Loucy (cell line): ENCODE data around the gene MDM4.

ENCODE experiments used
- H2AFZ ChIP-seq: fragments of 200-600 bp; sonication (generic); 2 replicates; pipeline ENCODE4 v1.6.0; 2016; ENCODE audit warnings: antibody characterized with exemption, mild to moderate bottlenecking, low read length, moderate library complexity
- H3F3A ChIP-seq: fragments of 200-600 bp; 2 replicates; pipeline ENCODE4 v1.6.0; 2016; ENCODE audit warnings: antibody characterized with exemption, low read depth, mild to moderate bottlenecking
- H3K27me3 ChIP-seq: fragments of 200-600 bp; sonication (generic); 2 replicates; pipeline ENCODE4 v1.6.1; 2014; ENCODE audit warnings: low read length, mild to moderate bottlenecking; ENCODE audit not compliant: insufficient read depth, poor library complexity, severe bottlenecking
- H3K36me3 ChIP-seq: fragments of 200-600 bp; sonication (generic); 2 replicates; pipeline ENCODE4 v1.6.1; 2016; ENCODE audit warnings: low read length; ENCODE audit not compliant: insufficient read depth
- H3K4me1 ChIP-seq: fragments of 200-600 bp; sonication (generic); 2 replicates; pipeline ENCODE4 v1.5.1; 2014; ENCODE audit warnings: low read length, mild to moderate bottlenecking; ENCODE audit not compliant: insufficient read depth, poor library complexity, severe bottlenecking
- H3K4me2 ChIP-seq: fragments of 200-600 bp; sonication (generic); 2 replicates; pipeline ENCODE4 v1.6.0; 2014; ENCODE audit warnings: antibody characterized with exemption, low read length, low read depth, mild to moderate bottlenecking; ENCODE audit not compliant: poor library complexity, severe bottlenecking
- H3K4me3 ChIP-seq: fragments of 200-600 bp; sonication (generic); 2 replicates; pipeline ENCODE4 v1.5.1; 2014; ENCODE audit warnings: low read length, mild to moderate bottlenecking, mixed read lengths; ENCODE audit not compliant: poor library complexity, severe bottlenecking
- H3K79me2 ChIP-seq: fragments of 200-600 bp; sonication (generic); 2 replicates; pipeline ENCODE4 v1.6.1; 2014; ENCODE audit warnings: low read length; ENCODE audit not compliant: insufficient read depth
- H3K9ac ChIP-seq: fragments of 200-600 bp; sonication (generic); 2 replicates; pipeline ENCODE4 v1.6.0; 2014; ENCODE audit warnings: mild to moderate bottlenecking, low read depth, low read length, moderate library complexity; ENCODE audit not compliant: poor library complexity, severe bottlenecking
- H3K9me2 ChIP-seq: fragments of 200-600 bp; sonication (generic); replicated peaks from 2 replicates; pipeline ENCODE4 v1.6.1; 2016; ENCODE audit warnings: low read depth, low read length, mixed read lengths
- H3K9me3 ChIP-seq: fragments of 200-600 bp; sonication (generic); 2 replicates; pipeline ENCODE4 v1.6.1; 2014; ENCODE audit warnings: mild to moderate bottlenecking, antibody characterized with exemption, low read length, low read depth; ENCODE audit not compliant: insufficient read depth
- H4K20me1 ChIP-seq: fragments of 200-600 bp; sonication (generic); 2 replicates; pipeline ENCODE4 v1.6.0; 2014; ENCODE audit warnings: antibody characterized with exemption, low read length, mild to moderate bottlenecking; ENCODE audit not compliant: insufficient read depth, poor library complexity, severe bottlenecking
- CTCF ChIP-seq: fragments of 200-600 bp; sonication (generic); conservative IDR thresholded peaks from 2 replicates; pipeline ENCODE4 v1.5.1; 2014; ENCODE audit warnings: mild to moderate bottlenecking, antibody characterized with exemption, low read length
- EZH2phosphoT487 ChIP-seq: fragments of 200-600 bp; IDR thresholded peaks from 2 replicates; pipeline ENCODE4 v1.6.1; 2018; ENCODE audit warnings: antibody characterized with exemption, mild to moderate bottlenecking, moderate library complexity, borderline replicate concordance

The MDM4 gene

GRCh38 chr1:204473400-204473965 is 42.7 kb upstream of the MDM4 start:
- Histone ChIP-seq H3K36me3 (peaks cover 19% of the 10 kb centered on the region), H3K79me2 (peaks cover 77% of the 10 kb centered on the region), H3K4me3 (no peak overlapping the region), H3F3A (no peaks in the 10 kb centered on the region), H3K4me2 (no peak overlapping the region), H2AFZ (no peak overlapping the region), H4K20me1 (peaks cover 21% of the 10 kb centered on the region), H3K9me2 (no peaks in the 10 kb centered on the region), H3K9ac (no peak overlapping the region), H3K4me1 (peaks cover 39% of the 10 kb centered on the region), H3K9me3 (no peaks in the 10 kb centered on the region), H3K27me3 (no peaks in the 10 kb centered on the region)
- TF ChIP-seq CTCF (no peak), EZH2phosphoT487 (no peak)

GRCh38 chr1:204475656-204476432 is 40.4 kb upstream of the MDM4 start:
- H2AFZ ChIP-seq, result no peak overlapping the region
- H3K79me2 ChIP-seq, result peaks cover 80% of the 10 kb centered on the region
- H3K4me1 ChIP-seq, result peaks cover 55% of the 10 kb centered on the region
- H3K9ac ChIP-seq, result peak overlapping the region; percentile 19
- no peaks in the 10 kb centered on the region for H3K9me2 ChIP-seq
- H3K4me3 ChIP-seq, result no peak overlapping the region
- H3K4me2 ChIP-seq, result peak overlapping the region; percentile 9
- peaks cover under 1% of the 10 kb centered on the region; the same call in 1 of the 2 replicates for H3K36me3 ChIP-seq
- TF ChIP-seq CTCF, result no peak
- no peak for TF ChIP-seq EZH2phosphoT487
- H3K27me3 ChIP-seq, result no peaks in the 10 kb centered on the region
- H3F3A ChIP-seq, result no peaks in the 10 kb centered on the region
- H3K9me3 ChIP-seq, result no peaks in the 10 kb centered on the region
- peaks cover 21% of the 10 kb centered on the region for H4K20me1 ChIP-seq

- no peak overlapping the region for H3K9ac ChIP-seq
- H3K36me3 ChIP-seq, result no peaks in the 10 kb centered on the region
- H3K9me3 ChIP-seq, result no peaks in the 10 kb centered on the region
- H2AFZ ChIP-seq, result no peak overlapping the region
- H4K20me1 ChIP-seq, result peaks cover 23% of the 10 kb centered on the region
- peaks cover 60% of the 10 kb centered on the region for H3K4me1 ChIP-seq
- no peaks in the 10 kb centered on the region for H3K9me2 ChIP-seq
- H3K79me2 ChIP-seq, result peaks cover 86% of the 10 kb centered on the region
- H3F3A ChIP-seq, result no peaks in the 10 kb centered on the region
- H3K27me3 ChIP-seq, result no peaks in the 10 kb centered on the region
- H3K4me2 ChIP-seq, result peak overlapping the region; percentile 18
- H3K4me3 ChIP-seq, result no peak overlapping the region
- TF ChIP-seq CTCF (peak; percentile 57), EZH2phosphoT487 (no peak)
Measured at GRCh38 chr1:204476563-204476962, 39.6 kb upstream of the MDM4 start.
